ENCODE measurements around the gene S100A14.

- TF ChIP-seq CTCF (IDR thresholded peaks at IDR 0.05; ENCODE audit: low read depth, low read length, missing input control): no peak
- no peak for TF ChIP-seq YY1 (IDR thresholded peaks at IDR 0.05)
- TF ChIP-seq RXRA (IDR thresholded peaks at IDR 0.05): no peak
These were observed 47.1 kb upstream of the S100A14 start for GRCh38 chr1:153663211-153663610.
